Stimulated activated effector memory CD8-positive, alpha-beta T cell treated with anti-CD3 and anti-CD28 coated beads, Interleukin-12 subunit alpha, Interleukin-12 subunit beta, amount 100 ng/mL, for 72 hours (primary cell): ENCODE data around the gene HELZ2.

Source experiments
- ATAC-seq: fragments of 150-1000 bp; cut with Tn5 transposase; 2 replicates; pipeline ENCODE4 v1.10.0; 2021
- DNase-seq, 2 donors: peaks; one replicate each; pipeline ENCODE4 v3.0.0; 2021 to 2022; ENCODE audit warnings: low spot score in 2 of 2
- H3K27ac Mint-ChIP-seq: one replicate; pipeline ENCODE4 v1.8.0; 2022; ENCODE audit warnings: mild to moderate bottlenecking, mixed read lengths
- H3K36me3 Mint-ChIP-seq: one replicate; pipeline ENCODE4 v1.8.0; 2022; ENCODE audit warnings: mild to moderate bottlenecking, mixed read lengths
- H3K4me1 Mint-ChIP-seq: one replicate; pipeline ENCODE4 v1.8.0; 2022; ENCODE audit warnings: mixed read lengths
- H3K4me3 Mint-ChIP-seq: one replicate; pipeline ENCODE4 v1.8.0; 2022; ENCODE audit warnings: mild to moderate bottlenecking, mixed read lengths
- H3K9me3 Mint-ChIP-seq: one replicate; pipeline ENCODE4 v1.8.0; 2022; ENCODE audit warnings: mixed read lengths

HELZ2 gene

GRCh38 chr20:63590218-63591146 lies 16.4 kb upstream of the HELZ2 start:
- Mint-ChIP-seq H3K9me3 (no peaks in the 10 kb centered on the region), H3K4me1 (peaks cover 7% of the 10 kb centered on the region), H3K27ac (no peak overlapping the region), H3K36me3 (peaks cover 49% of the 10 kb centered on the region), H3K4me3 (no peak overlapping the region)
- DNase-seq (no peak), ATAC-seq (no peak)

- H3K4me1 Mint-ChIP-seq: peaks cover 8% of the 10 kb centered on the region
- H3K27ac Mint-ChIP-seq: no peak overlapping the region
- DNase-seq (no peak), ATAC-seq (no peak)
- no peaks in the 10 kb centered on the region for H3K9me3 Mint-ChIP-seq
- H3K4me3 Mint-ChIP-seq: no peak overlapping the region
- H3K36me3 Mint-ChIP-seq: peaks cover 40% of the 10 kb centered on the region
Measured at GRCh38 chr20:63589261-63590217, 15.5 kb upstream of the HELZ2 start.

- ATAC-seq (no peak), DNase-seq (no peak)
- no peak overlapping the region for H3K27ac Mint-ChIP-seq
- no peak overlapping the region for H3K4me3 Mint-ChIP-seq
- peaks cover 8% of the 10 kb centered on the region for H3K4me1 Mint-ChIP-seq
- no peaks in the 10 kb centered on the region for H3K9me3 Mint-ChIP-seq
- H3K36me3 Mint-ChIP-seq: peaks cover 38% of the 10 kb centered on the region
Measured at GRCh38 chr20:63588641-63589041, 14.6 kb upstream of the HELZ2 start.

- peaks cover 8% of the 10 kb centered on the region for H3K4me1 Mint-ChIP-seq
- DNase-seq (no peak), ATAC-seq (no peak)
- H3K9me3 Mint-ChIP-seq: no peaks in the 10 kb centered on the region
- H3K36me3 Mint-ChIP-seq: peaks cover 31% of the 10 kb centered on the region
- H3K27ac Mint-ChIP-seq: no peak overlapping the region
- H3K4me3 Mint-ChIP-seq: no peak overlapping the region
Measured at GRCh38 chr20:63587776-63588591, 13.9 kb upstream of the HELZ2 start.

GRCh38 chr20:63587256-63587655 lies 13.2 kb upstream of the HELZ2 start:
- no peak for ATAC-seq
- H3K27ac Mint-ChIP-seq: no peak overlapping the region
- H3K4me1 Mint-ChIP-seq: peaks cover 8% of the 10 kb centered on the region
- H3K36me3 Mint-ChIP-seq: peaks cover 29% of the 10 kb centered on the region
- H3K4me3 Mint-ChIP-seq: no peak overlapping the region
- H3K9me3 Mint-ChIP-seq: no peaks in the 10 kb centered on the region
- DNase-seq: no peak

GRCh38 chr20:63586797-63587196 lies 12.8 kb upstream of the HELZ2 start:
- Mint-ChIP-seq H3K4me1 (peaks cover 8% of the 10 kb centered on the region), H3K36me3 (peaks cover 29% of the 10 kb centered on the region), H3K9me3 (no peaks in the 10 kb centered on the region), H3K27ac (no peak overlapping the region), H3K4me3 (no peak overlapping the region)
- DNase-seq (no peak), ATAC-seq (no peak)

- H3K36me3 Mint-ChIP-seq: peaks cover 21% of the 10 kb centered on the region
- DNase-seq (no peak), ATAC-seq (no peak)
- H3K27ac Mint-ChIP-seq: peak overlapping the region; percentile 37
- H3K9me3 Mint-ChIP-seq: no peaks in the 10 kb centered on the region
- no peak overlapping the region for H3K4me3 Mint-ChIP-seq
- peaks cover 8% of the 10 kb centered on the region for H3K4me1 Mint-ChIP-seq
Measured at GRCh38 chr20:63585616-63586565, 11.9 kb upstream of the HELZ2 start.

- Mint-ChIP-seq H3K36me3 (peaks cover 5% of the 10 kb centered on the region), H3K4me3 (no peak overlapping the region), H3K27ac (no peak overlapping the region), H3K4me1 (peaks cover 13% of the 10 kb centered on the region), H3K9me3 (no peaks in the 10 kb centered on the region)
- DNase-seq: no peak
- no peak for ATAC-seq
Measured at GRCh38 chr20:63582382-63583063, 8.5 kb upstream of the HELZ2 start.

GRCh38 chr20:63580796-63581461 lies 6.9 kb upstream of the HELZ2 start:
- DNase-seq (no peak), ATAC-seq (peak; percentile 92)
- Mint-ChIP-seq H3K36me3 (no peaks in the 10 kb centered on the region), H3K27ac (no peak overlapping the region), H3K4me3 (no peak overlapping the region), H3K9me3 (no peaks in the 10 kb centered on the region), H3K4me1 (peaks cover 11% of the 10 kb centered on the region)

GRCh38 chr20:63579017-63579694 lies 5.1 kb upstream of the HELZ2 start:
- Mint-ChIP-seq H3K27ac (no peak overlapping the region), H3K36me3 (no peaks in the 10 kb centered on the region), H3K4me3 (no peak overlapping the region), H3K4me1 (peaks cover 5% of the 10 kb centered on the region), H3K9me3 (no peaks in the 10 kb centered on the region)
- DNase-seq (no peak), ATAC-seq (no peak)

GRCh38 chr20:63578224-63579016 lies 4.4 kb upstream of the HELZ2 start:
- Mint-ChIP-seq H3K4me3 (no peak overlapping the region), H3K36me3 (no peaks in the 10 kb centered on the region), H3K9me3 (no peaks in the 10 kb centered on the region), H3K27ac (no peak overlapping the region), H3K4me1 (peaks cover 5% of the 10 kb centered on the region)
- no peak for DNase-seq
- ATAC-seq: no peak

GRCh38 chr20:63577317-63577894 lies 3.4 kb upstream of the HELZ2 start:
- H3K36me3 Mint-ChIP-seq: no peaks in the 10 kb centered on the region
- no peak for ATAC-seq
- no peak overlapping the region for H3K4me3 Mint-ChIP-seq
- no peaks in the 10 kb centered on the region for H3K9me3 Mint-ChIP-seq
- peaks cover 5% of the 10 kb centered on the region for H3K4me1 Mint-ChIP-seq
- no peak for DNase-seq
- H3K27ac Mint-ChIP-seq: no peak overlapping the region
